Gastrocnemius medialis (tissue), 4 donors: ENCODE measurements around the gene DHX8.

ENCODE experiments used
- POLR2A ChIP-seq, 2 donors: fragments of 450-650 bp; IDR thresholded peaks; one replicate each; pipeline ENCODE4 v1.6.1; 2017; ENCODE audit warnings: antibody characterized with exemption in 2 of 2, mild to moderate bottlenecking in 2 of 2, moderate library complexity in 2 of 2
- TF ChIP-seq, protein P1 (sequence below), 5 experiments: fragments of 450-650 bp in 3 of 5; fragments of 200-600 bp in 2 of 5; sonication (generic) in 2 of 5; IDR thresholded peaks in 4 of 5; conservative IDR thresholded peaks in 1 of 5; 1 replicate in 4 of 5; 2 replicates in 1 of 5; pipeline ENCODE4 v1.5.1; 2016 to 2019; ENCODE audit warnings: antibody characterized with exemption in 5 of 5, mild to moderate bottlenecking in 3 of 5, moderate library complexity in 3 of 5

DNA sequence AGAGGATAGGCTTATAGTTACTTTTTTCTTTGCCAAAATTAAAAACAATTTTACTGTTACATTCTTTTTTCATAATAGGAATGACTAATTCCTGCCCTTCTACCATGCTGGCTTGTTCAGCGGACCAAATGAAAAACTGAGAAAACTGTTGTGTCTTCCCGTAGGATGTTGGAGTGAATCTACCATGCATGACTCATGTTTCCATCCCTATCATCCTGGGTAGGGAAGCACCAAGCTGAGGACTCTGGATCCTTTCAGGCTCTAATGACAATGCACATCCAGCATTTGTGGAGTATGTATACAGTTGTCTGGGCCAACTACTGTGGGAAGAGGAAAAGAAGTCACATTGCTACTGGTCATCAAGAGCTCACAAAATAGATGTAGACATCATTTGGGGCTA, 41.1 kb upstream of the DHX8 start:
- TF ChIP-seq POLR2A (IDR thresholded peaks at IDR 0.05), result no peak
- TF ChIP-seq, protein P1, sequence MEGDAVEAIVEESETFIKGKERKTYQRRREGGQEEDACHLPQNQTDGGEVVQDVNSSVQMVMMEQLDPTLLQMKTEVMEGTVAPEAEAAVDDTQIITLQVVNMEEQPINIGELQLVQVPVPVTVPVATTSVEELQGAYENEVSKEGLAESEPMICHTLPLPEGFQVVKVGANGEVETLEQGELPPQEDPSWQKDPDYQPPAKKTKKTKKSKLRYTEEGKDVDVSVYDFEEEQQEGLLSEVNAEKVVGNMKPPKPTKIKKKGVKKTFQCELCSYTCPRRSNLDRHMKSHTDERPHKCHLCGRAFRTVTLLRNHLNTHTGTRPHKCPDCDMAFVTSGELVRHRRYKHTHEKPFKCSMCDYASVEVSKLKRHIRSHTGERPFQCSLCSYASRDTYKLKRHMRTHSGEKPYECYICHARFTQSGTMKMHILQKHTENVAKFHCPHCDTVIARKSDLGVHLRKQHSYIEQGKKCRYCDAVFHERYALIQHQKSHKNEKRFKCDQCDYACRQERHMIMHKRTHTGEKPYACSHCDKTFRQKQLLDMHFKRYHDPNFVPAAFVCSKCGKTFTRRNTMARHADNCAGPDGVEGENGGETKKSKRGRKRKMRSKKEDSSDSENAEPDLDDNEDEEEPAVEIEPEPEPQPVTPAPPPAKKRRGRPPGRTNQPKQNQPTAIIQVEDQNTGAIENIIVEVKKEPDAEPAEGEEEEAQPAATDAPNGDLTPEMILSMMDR (IDR thresholded peaks at IDR 0.05 in 4 of 5, conservative IDR thresholded peaks at IDR 0.05 in 1 of 5), result no peak
